ENCODE measurements around the gene CREM.

The CREM gene

GRCh38 chr10:35204650-35205319 lies 78.1 kb downstream of the CREM start:
- Histone ChIP-seq H4K20me1 (ENCODE audit: low read depth, low read length) (no peaks in the 10 kb centered on the region), H3K36me3 (ENCODE audit: low read length) (no peaks in the 10 kb centered on the region), H3F3A (ENCODE audit: insufficient read depth) (peaks cover 4% of the 10 kb centered on the region; the same call in 1 of the 2 replicates), H3K4me3 (ENCODE audit: insufficient read depth, low read length, poor library complexity, severe bottlenecking) (no peak overlapping the region), H3K9me2 (replicated peaks; ENCODE audit: insufficient read depth, low read length) (no peaks in the 10 kb centered on the region), H3K9ac (ENCODE audit: low read length) (no peak overlapping the region), H2AFZ (ENCODE audit: low read depth, low read length, severe bottlenecking) (no peak overlapping the region), H3K27ac (ENCODE audit: low read depth, low read length) (no peak overlapping the region), H3K9me3 (ENCODE audit: insufficient read depth, low read length) (no peaks in the 10 kb centered on the region), H3K4me2 (ENCODE audit: low read depth, low read length, poor library complexity, severe bottlenecking) (no peak overlapping the region), H3K27me3 (ENCODE audit: low read length) (no peaks in the 10 kb centered on the region), H3K79me2 (ENCODE audit: insufficient read depth, low read length) (peaks cover 14% of the 10 kb centered on the region; the same call in 1 of the 2 replicates)
- TF ChIP-seq, protein P1, sequence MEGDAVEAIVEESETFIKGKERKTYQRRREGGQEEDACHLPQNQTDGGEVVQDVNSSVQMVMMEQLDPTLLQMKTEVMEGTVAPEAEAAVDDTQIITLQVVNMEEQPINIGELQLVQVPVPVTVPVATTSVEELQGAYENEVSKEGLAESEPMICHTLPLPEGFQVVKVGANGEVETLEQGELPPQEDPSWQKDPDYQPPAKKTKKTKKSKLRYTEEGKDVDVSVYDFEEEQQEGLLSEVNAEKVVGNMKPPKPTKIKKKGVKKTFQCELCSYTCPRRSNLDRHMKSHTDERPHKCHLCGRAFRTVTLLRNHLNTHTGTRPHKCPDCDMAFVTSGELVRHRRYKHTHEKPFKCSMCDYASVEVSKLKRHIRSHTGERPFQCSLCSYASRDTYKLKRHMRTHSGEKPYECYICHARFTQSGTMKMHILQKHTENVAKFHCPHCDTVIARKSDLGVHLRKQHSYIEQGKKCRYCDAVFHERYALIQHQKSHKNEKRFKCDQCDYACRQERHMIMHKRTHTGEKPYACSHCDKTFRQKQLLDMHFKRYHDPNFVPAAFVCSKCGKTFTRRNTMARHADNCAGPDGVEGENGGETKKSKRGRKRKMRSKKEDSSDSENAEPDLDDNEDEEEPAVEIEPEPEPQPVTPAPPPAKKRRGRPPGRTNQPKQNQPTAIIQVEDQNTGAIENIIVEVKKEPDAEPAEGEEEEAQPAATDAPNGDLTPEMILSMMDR (IDR thresholded peaks at IDR 0.05; ENCODE audit: insufficient read depth, low read length, poor library complexity, severe bottlenecking), result no peak
- no peak for TF ChIP-seq EZH2phosphoT487 (conservative IDR thresholded peaks at IDR 0.05; ENCODE audit: low read length)

DNA sequence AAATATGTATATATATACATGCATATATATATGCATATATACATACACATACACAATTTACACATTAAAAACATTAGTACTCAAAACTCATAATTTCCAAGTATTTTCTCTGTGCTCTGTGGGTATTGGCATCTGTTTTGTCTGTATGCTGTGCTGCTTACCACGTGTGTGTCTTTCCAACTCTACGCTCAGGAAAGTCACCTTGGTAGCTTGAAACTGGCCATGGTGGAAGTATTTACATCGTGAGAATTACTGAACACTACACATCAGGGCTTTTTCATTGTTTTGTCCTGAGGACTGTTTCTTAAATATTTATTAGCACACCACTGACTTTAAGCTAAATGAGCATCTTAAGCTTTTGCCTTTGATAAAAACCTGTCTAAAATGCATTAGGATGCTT lies 79.6 kb downstream of the CREM start:
- Histone ChIP-seq H3K4me3 (ENCODE audit: insufficient read depth, low read length, poor library complexity, severe bottlenecking) (no peak overlapping the region), H4K20me1 (ENCODE audit: low read depth, low read length) (no peaks in the 10 kb centered on the region), H3K36me3 (ENCODE audit: low read length) (no peaks in the 10 kb centered on the region), H3K79me2 (ENCODE audit: insufficient read depth, low read length) (peaks cover 9% of the 10 kb centered on the region; the same call in 1 of the 2 replicates), H3K4me2 (ENCODE audit: low read depth, low read length, poor library complexity, severe bottlenecking) (no peak overlapping the region), H3K9ac (ENCODE audit: low read length) (no peak overlapping the region), H2AFZ (ENCODE audit: low read depth, low read length, severe bottlenecking) (no peak overlapping the region), H3K27ac (ENCODE audit: low read depth, low read length) (no peak overlapping the region), H3K27me3 (ENCODE audit: low read length) (no peaks in the 10 kb centered on the region), H3F3A (ENCODE audit: insufficient read depth) (peaks cover 4% of the 10 kb centered on the region; the same call in 1 of the 2 replicates), H3K9me3 (ENCODE audit: insufficient read depth, low read length) (no peaks in the 10 kb centered on the region), H3K9me2 (replicated peaks; ENCODE audit: insufficient read depth, low read length) (no peaks in the 10 kb centered on the region)
- TF ChIP-seq EZH2phosphoT487 (conservative IDR thresholded peaks at IDR 0.05; ENCODE audit: low read length), result no peak
- TF ChIP-seq, protein P1 (IDR thresholded peaks at IDR 0.05; ENCODE audit: insufficient read depth, low read length, poor library complexity, severe bottlenecking), result no peak

- no peaks in the 10 kb centered on the region for H3K9me3 ChIP-seq (ENCODE audit: insufficient read depth, low read length)
- no peak overlapping the region for H3K4me3 ChIP-seq (ENCODE audit: insufficient read depth, low read length, poor library complexity, severe bottlenecking)
- no peak overlapping the region for H2AFZ ChIP-seq (ENCODE audit: low read depth, low read length, severe bottlenecking)
- H3K9ac ChIP-seq (ENCODE audit: low read length), result no peak overlapping the region
- H3K27me3 ChIP-seq (ENCODE audit: low read length), result no peaks in the 10 kb centered on the region
- no peak for TF ChIP-seq EZH2phosphoT487 (conservative IDR thresholded peaks at IDR 0.05; ENCODE audit: low read length)
- TF ChIP-seq, protein P1 (IDR thresholded peaks at IDR 0.05; ENCODE audit: insufficient read depth, low read length, poor library complexity, severe bottlenecking), result no peak
- H3K4me2 ChIP-seq (ENCODE audit: low read depth, low read length, poor library complexity, severe bottlenecking), result no peak overlapping the region
- H4K20me1 ChIP-seq (ENCODE audit: low read depth, low read length), result no peaks in the 10 kb centered on the region
- H3K79me2 ChIP-seq (ENCODE audit: insufficient read depth, low read length), result no peaks in the 10 kb centered on the region
- no peak overlapping the region for H3K27ac ChIP-seq (ENCODE audit: low read depth, low read length)
- H3K9me2 ChIP-seq (replicated peaks; ENCODE audit: insufficient read depth, low read length), result no peaks in the 10 kb centered on the region
- peaks cover 4% of the 10 kb centered on the region; the same call in 1 of the 2 replicates for H3F3A ChIP-seq (ENCODE audit: insufficient read depth)
- no peaks in the 10 kb centered on the region for H3K36me3 ChIP-seq (ENCODE audit: low read length)
Observed at GRCh38 chr10:35208536-35208935, 81.9 kb downstream of the CREM start.
